ENCODE data around the gene MRPS16.
A peak's percentile ranks its signal among the peaks of the same experiment; 100 is the strongest.

DNA sequence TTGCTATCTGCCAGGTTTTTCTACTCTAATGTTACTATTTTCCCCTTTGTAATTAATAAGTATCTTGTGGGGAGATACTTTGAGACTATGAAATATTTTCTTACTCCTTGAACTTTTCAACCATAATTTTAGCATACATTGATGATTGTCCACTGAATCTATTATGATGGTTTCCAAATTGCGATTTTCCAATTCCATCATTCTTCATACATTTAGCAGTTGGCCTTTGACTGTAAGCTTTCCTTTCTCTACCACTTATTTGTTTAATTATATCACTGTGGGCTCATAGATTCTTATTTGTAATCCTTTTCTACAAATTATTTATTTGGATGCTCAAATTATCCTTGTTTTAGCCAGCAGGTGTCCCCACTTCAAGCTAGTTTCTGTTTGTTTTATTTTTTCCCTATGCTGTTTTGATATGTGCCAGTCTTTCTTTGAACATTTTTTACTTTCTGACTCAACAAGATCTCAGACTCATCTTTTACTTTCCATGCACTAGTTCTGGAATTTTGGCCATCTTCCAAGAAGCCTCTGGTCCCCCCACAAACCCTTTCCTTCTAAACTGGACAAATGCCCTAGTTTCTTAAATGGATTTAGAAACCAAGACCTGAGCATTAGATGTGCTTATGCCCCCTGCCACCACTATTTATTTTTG lies 11.4 kb upstream of the MRPS16 start:
- TF ChIP-seq CTCF (IDR thresholded peaks at IDR 0.05) (peak in 3 of 6 experiments; percentile 21 to 48 (median 34)), POLR2A (IDR thresholded peaks at IDR 0.05) (no peak)
